ENCODE measurements around the gene DMD.

The DMD gene

GRCh38 chrX:31714797-31715196, 1496.6 kb downstream of the DMD start:
- DNase-seq (ENCODE audit: low read depth, low spot score) = no peak

DNA sequence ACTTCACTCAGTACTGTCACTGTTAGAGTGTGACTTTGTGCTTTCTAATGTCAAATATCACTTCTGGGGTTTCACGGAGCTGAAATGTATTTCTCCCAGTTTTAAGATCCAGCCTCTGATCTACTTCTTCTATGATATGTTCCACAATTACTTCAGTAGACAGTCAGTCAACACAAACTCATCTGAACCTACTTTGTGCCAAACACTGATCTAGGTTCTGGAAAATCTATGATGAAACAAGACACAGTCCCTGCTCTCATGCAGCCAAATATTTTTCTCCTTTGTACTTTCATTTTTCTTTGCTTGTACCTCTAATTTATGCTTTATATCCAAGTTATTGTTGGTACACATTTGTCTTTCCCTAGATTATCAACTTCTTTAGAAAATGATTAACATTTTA, 1498.2 kb downstream of the DMD start:
- no peak for DNase-seq (ENCODE audit: low read depth, low spot score)

DNA sequence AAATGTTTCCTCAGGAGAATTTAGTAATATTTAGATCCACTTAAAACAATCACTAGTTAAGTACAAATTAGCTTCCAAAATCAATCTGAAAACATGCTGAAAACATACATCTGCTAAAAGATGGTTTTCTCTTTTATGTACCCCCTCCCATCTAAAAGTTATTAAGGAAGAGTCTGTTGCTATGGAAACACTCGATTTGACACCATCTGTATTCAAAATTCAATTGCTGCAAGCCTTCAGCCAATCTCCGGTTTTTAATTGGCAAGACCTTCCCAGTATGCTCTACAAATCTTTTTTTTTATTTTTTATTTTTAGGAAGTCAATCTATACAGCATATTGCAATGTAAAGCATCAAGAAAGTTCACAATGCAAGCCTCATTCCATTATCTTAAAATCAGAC, 1500.2 kb downstream of the DMD start:
- no peak for DNase-seq (ENCODE audit: low read depth, low spot score)

- no peak for DNase-seq (ENCODE audit: low read depth, low spot score)
Observed at GRCh38 chrX:31708116-31708515, 1503.2 kb downstream of the DMD start.

DNA sequence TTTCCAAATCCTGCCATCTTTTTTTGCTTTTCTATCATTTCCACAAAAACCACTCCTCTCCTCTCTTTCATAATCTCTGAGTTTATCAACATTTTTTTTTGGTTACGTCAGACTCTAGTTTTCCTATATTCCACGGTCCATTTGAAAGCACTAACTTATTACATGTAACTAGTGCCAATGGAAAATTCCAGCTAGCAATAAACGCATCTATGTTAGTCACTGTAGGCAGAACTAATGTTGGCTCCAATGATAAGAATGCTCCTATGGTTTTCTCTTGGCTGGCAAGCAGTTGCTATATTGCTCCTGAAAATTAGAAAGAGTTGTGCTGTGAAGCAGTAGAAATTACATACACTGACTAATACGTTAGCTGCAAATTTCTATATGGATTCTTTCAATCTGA, 1504.9 kb downstream of the DMD start:
- DNase-seq (ENCODE audit: low read depth, low spot score) = no peak

GRCh38 chrX:31705816-31706215, 1505.5 kb downstream of the DMD start:
- no peak for DNase-seq (ENCODE audit: low read depth, low spot score)

DNA sequence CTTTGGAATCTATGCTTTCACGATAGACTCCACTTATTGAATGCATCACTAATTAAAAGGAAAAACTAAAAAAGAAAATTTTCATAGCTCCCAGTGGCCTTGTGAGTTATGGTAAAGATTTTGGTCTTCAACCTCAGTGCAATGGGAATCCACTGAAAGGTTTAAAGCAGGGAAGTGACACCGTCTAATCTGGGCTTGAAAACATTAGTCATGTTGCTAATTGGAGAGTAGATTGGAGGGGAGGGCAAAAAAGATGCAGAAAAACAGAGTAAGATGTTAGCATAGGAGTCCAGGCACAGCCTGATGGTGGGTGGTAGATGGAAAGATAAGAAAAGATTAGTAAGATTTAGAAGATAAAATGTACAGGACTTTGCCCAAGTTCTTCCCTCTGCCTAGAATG, 1506.4 kb downstream of the DMD start:
- no peak for DNase-seq (ENCODE audit: low read depth, low spot score)

DNA sequence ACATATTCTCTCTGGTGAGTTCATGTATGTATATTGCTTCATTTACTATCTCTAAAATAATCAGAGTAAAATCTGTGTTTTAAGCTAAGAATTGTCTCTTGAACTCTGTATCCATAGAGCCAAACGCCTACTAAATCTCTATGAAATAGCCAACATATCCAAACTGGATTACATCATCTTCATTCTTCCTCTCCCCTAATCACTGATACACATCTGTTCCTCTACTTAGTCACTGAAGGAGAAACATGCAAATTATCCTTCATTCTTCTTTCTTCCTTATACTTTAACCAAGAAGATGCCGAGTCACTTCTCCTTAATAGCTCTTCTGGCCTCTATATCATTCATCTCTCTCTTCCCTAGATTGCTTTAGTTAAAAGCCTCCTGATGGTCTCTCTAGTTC, 1509.1 kb downstream of the DMD start:
- DNase-seq (ENCODE audit: low read depth, low spot score) = no peak

DNA sequence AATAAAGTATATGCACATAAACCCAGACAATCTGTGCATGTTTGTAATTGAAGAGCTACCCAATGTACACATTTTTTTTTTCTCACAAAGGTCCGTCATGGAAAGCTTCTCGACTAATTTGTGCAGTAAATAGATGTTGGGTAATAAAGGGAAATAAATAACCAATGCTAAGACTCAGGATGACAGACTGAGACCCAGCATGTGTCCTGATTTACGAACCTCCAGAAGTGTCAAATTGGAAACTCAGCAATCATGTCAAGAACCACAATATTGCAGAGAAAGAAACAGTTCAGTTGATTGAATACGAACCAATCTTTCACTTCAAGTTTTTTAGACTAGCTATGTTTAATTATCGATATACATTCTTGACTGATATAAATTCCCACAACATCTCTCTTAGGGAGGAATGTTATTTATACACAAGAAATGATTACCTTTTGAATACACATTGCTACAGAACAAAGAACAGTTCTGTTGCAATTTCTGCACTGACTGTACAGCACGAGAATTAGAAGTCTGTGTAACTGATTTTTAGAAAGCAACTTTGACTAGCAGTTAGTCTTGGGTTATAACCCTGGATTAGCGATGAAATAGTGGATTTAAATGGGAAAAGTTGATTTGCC, 1513.9 kb downstream of the DMD start:
- no peak for DNase-seq (ENCODE audit: low read depth, low spot score)

DNA sequence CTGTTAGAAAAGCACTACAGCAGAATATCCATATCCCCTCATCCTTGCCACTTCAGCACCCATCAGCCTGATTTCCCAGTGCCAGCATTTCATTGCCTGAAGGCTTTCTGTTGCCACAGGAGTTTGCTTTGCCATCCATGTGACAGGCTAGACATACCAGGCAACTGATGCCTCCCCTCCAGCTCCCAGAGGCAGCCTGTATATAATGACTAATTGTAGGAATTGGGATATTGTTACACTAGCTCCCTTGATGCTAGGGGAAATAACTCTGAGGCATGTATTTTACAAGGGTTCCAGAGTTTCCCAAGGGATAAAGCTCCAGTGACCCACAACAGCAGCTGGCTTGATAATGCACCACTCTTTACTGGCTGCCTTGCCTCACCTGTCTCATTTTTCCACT, 1531.5 kb downstream of the DMD start:
- no peak for DNase-seq (ENCODE audit: low read depth, low spot score)

DNA sequence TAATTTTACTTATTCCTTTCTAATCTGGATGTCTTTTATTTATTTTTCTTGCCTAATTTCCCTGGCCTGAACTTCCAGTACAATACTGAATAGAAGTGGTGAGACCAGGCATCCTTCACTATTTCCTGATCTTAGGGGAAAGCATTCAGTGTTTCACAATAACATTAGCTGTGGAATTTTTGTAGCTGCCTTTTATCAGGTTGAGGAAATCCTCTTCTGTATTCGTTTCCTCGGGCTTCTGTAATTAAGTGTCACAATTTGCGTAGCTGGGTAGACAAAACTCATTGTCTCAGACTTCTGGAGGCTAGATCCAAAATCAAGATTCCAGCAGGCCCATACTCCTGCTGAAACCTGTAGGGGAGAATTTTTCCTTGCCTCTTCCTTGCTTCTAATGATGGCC, 1541.1 kb downstream of the DMD start:
- DNase-seq (ENCODE audit: low read depth, low spot score) = no peak

- no peak for DNase-seq (ENCODE audit: low read depth, low spot score)
Observed at GRCh38 chrX:31665454-31665853, 1545.9 kb downstream of the DMD start.

- DNase-seq (ENCODE audit: low read depth, low spot score) = no peak
Observed at GRCh38 chrX:31663172-31663571, 1548.2 kb downstream of the DMD start.

DNA sequence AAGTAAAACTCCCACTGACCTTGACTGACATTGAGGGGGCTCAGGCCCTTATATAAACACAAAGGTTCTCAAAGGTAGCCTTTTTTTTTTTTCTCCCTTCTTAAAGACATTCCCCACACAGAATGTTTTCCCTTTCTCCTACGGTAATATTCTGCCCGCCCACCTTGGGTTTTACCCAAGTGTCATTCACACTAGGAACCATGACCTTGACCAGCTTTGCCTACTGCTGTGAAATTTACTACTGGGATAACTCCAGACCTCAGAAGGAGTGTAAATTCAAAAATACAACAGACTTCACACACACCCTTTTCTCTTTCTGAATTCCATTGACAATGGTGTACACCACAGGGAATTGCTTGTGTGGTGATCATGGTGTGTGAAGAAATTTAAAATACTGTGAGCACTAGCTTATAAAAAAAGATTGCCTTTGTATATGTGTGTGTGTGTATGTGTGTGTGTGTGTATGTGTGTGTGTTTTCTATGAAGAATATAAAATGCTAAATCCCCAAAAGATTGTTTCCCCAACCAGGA, 1550.0 kb downstream of the DMD start:
- DNase-seq (ENCODE audit: low read depth, low spot score) = no peak

- no peak for DNase-seq (ENCODE audit: low read depth, low spot score)
Observed at GRCh38 chrX:31658360-31658759, 1553.0 kb downstream of the DMD start.

DNA sequence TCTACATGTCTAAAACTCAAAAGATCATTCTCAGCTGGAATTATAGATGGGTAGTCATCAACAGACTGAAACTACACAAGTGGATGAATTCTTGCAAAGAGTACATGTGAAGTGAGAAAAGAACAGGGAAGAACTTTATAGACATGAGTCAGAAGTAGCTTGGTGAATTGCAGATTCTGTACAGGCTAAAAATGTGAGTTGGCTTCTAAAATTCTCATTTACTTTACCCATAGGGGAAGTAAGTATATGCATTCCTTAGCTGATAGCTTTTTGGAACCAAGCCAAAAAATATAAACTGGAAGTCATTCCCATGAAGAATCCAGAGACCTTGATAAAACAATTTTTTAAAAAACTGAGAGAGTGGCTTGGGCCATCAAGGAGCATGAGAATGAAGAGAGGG, 1555.3 kb downstream of the DMD start:
- DNase-seq (ENCODE audit: low read depth, low spot score) = no peak

DNA sequence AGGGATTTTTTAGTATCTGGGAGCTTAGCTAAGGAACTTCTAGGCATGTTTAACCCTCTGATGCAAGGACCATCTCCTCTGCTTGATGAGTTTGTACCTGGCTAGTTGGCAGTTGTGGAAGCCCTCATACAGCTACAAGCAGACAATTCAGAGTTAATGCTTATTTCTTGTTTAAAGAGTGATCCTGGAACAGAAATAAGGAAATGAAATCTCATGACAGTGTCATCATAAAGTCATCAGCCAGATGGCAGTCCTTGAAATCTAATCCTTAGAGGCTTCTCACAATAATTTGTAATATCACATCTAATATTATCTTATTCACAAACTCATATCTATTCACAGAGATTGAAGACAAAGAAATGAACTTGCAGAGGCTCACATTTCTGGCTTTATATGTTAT, 1557.9 kb downstream of the DMD start:
- DNase-seq (ENCODE audit: low read depth, low spot score) = no peak

GRCh38 chrX:31652650-31653049, 1558.7 kb downstream of the DMD start:
- DNase-seq (ENCODE audit: low read depth, low spot score) = no peak

DNA sequence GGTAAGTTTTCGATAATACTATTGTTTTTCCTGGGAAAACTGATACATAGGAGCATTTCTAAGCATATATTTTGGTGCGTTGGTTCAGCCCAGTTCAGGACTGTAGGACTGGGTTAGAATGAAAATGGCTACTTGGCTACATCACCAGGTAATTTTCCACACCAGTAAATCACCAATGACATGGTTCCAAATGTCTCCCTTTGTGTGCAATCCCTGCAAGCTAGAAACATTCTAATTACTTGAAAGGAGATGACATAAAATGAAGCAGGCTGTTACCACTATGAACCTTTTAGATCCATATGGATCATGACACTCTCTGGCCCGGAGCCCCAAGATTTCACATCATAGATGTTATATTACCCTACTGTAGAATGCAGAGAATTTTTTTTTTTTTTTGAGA, 1562.1 kb downstream of the DMD start:
- DNase-seq (ENCODE audit: low read depth, low spot score) = no peak

GRCh38 chrX:31633349-31633748, 1578.0 kb downstream of the DMD start:
- DNase-seq (ENCODE audit: low read depth, low spot score) = no peak

GRCh38 chrX:31629195-31629594, 1582.2 kb downstream of the DMD start:
- DNase-seq (ENCODE audit: low read depth, low spot score) = no peak

GRCh38 chrX:31609130-31609529, 1602.2 kb downstream of the DMD start:
- no peak for DNase-seq (ENCODE audit: low read depth, low spot score)

DNA sequence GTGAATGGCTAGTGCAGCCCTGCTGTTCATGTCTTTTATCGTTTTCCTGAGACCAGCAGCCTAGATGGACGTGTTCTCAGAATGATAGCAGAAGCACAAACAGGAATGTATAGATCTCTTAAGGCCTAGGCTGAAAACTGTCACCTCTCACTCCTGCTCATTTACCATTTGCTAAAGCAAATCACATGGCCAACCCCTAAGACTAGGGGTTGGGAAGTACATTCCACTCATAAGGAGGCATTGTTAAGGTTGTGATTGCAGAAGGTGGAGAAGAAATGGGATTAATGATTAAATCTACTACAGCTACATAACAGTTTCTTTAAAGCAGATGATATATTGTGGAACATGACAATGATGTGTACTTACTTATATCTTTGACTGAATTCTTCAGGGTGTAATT, 1602.7 kb downstream of the DMD start:
- no peak for DNase-seq (ENCODE audit: low read depth, low spot score)

DNA sequence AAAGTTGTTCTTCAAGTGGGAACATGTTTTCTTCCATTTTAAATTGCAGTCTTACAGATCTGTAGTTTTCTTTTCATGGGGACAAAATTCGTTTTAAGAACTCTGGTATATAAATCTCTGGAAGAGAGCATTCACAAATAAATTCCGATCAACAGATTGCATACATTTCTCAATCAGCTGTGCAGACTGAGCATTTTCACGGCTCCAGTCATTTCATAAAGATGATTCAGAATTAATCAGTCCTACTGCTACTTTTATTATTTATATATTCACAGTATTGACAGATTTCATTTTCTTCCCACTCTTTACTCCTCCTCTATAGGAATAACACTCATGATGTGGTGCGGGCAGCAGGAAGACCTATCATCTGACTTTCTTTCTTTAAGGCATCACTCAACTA, 1604.6 kb downstream of the DMD start:
- DNase-seq (ENCODE audit: low read depth, low spot score) = no peak
